OCI-LY3 (cell line): ENCODE results near the gene NOS1AP.

ENCODE experiments used
- H2AFZ ChIP-seq: fragments of 200-600, 300-600 bp; shearing (Covaris generic); 2 replicates; pipeline ENCODE4 v1.6.0; 2014; ENCODE audit warnings: antibody characterized with exemption, low read depth, low read length
- H3K27ac ChIP-seq: fragments of 200-600, 300-600 bp; sonication (generic); 2 replicates; pipeline ENCODE4 v1.5.1; 2014; ENCODE audit warnings: mild to moderate bottlenecking, low read length, moderate library complexity, mixed read lengths
- H3K27me3 ChIP-seq: fragments of 200-600, 300-600 bp; sonication (generic); 2 replicates; pipeline ENCODE4 v1.6.1; 2014; ENCODE audit warnings: low read depth, low read length, mixed read lengths
- H3K36me3 ChIP-seq: fragments of 200-600, 300-600 bp; sonication (generic); replicated peaks from 2 replicates; pipeline ENCODE3; 2014; ENCODE audit warnings: low read depth, low read length, mixed read lengths
- H3K4me1 ChIP-seq: fragments of 300-600, 200-600 bp; sonication (generic); 2 replicates; pipeline ENCODE4 v1.6.1; 2014; ENCODE audit warnings: low read length, mixed read lengths
- H3K4me2 ChIP-seq: fragments of 200-600, 300-600 bp; sonication (generic); 2 replicates; pipeline ENCODE4 v1.6.1; 2014; ENCODE audit warnings: low read length, mixed read lengths
- H3K4me3 ChIP-seq: fragments of 300-600, 200-600 bp; sonication (generic); 2 replicates; pipeline ENCODE4 v1.5.1; 2014; ENCODE audit warnings: antibody characterized with exemption, mild to moderate bottlenecking, low read length, moderate library complexity
- H3K79me2 ChIP-seq: fragments of 300-600, 200-600 bp; shearing (Covaris generic); 2 replicates; pipeline ENCODE4 v1.6.1; 2014; ENCODE audit warnings: mild to moderate bottlenecking, low read length, mixed read lengths
- H3K9ac ChIP-seq: fragments of 300-600, 200-600 bp; shearing (Covaris generic); 2 replicates; pipeline ENCODE4 v1.6.0; 2014; ENCODE audit warnings: mild to moderate bottlenecking, low read length, moderate library complexity
- H3K9me3 ChIP-seq: fragments of 200-600, 300-600 bp; shearing (Covaris generic); 2 replicates; pipeline ENCODE4 v1.6.1; 2014; ENCODE audit warnings: low read length, mixed read lengths; ENCODE audit not compliant: insufficient read depth
- H4K20me1 ChIP-seq: fragments of 200-600, 300-600 bp; sonication (generic); 2 replicates; pipeline ENCODE4 v1.6.1; 2016; ENCODE audit warnings: low read length, mixed read lengths; ENCODE audit not compliant: insufficient read depth
- EZH2phosphoT487 ChIP-seq: fragments of 200-600 bp; shearing (Covaris generic); IDR thresholded peaks from 2 replicates; pipeline ENCODE4 v1.6.1; 2018; ENCODE audit warnings: antibody characterized with exemption, mixed run types, low read depth
- TF ChIP-seq, protein P1 (sequence below): fragments of 200-600, 300-600 bp; sonication (generic); IDR thresholded peaks from 2 replicates; pipeline ENCODE4 v1.5.1; 2014; ENCODE audit warnings: antibody characterized with exemption, low read length, low read depth

Gene NOS1AP

DNA sequence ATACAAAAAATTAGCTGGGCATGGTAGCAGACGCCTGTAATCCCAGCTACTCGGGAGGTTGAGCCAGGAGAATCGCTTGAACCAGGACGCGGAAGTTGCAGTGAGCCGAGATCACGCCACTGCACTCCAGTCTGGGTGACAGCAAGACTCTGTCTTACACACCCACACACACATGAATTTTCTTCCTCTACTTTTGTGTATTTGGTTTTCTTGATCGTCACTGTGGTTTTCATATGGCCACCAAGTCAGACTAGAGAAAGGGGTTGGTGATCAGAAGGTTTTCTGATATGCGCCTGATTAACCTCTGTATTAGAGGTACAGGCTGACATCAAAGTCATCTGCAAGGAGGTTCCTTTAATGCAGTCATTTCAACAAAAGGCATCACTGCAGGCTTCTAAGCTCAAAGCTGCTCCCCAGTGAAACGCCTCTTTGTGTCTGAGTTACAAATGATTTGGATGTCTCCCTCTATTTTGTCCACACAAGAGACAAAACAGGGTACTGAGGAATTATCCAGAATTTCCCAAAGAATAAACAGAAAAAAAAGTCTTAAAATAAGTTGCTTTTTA lies 331.4 kb downstream of the NOS1AP start:
- Histone ChIP-seq H3K9ac (no peak overlapping the region), H3K9me3 (no peaks in the 10 kb centered on the region), H2AFZ (no peak overlapping the region), H4K20me1 (no peaks in the 10 kb centered on the region), H3K79me2 (no peaks in the 10 kb centered on the region), H3K4me2 (no peak overlapping the region), H3K4me1 (no peaks in the 10 kb centered on the region), H3K36me3 (no peaks in the 10 kb centered on the region), H3K27me3 (peaks cover 38% of the 10 kb centered on the region), H3K27ac (no peak overlapping the region), H3K4me3 (no peak overlapping the region)
- no peak for TF ChIP-seq EZH2phosphoT487
- TF ChIP-seq, protein P1, sequence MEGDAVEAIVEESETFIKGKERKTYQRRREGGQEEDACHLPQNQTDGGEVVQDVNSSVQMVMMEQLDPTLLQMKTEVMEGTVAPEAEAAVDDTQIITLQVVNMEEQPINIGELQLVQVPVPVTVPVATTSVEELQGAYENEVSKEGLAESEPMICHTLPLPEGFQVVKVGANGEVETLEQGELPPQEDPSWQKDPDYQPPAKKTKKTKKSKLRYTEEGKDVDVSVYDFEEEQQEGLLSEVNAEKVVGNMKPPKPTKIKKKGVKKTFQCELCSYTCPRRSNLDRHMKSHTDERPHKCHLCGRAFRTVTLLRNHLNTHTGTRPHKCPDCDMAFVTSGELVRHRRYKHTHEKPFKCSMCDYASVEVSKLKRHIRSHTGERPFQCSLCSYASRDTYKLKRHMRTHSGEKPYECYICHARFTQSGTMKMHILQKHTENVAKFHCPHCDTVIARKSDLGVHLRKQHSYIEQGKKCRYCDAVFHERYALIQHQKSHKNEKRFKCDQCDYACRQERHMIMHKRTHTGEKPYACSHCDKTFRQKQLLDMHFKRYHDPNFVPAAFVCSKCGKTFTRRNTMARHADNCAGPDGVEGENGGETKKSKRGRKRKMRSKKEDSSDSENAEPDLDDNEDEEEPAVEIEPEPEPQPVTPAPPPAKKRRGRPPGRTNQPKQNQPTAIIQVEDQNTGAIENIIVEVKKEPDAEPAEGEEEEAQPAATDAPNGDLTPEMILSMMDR: no peak

DNA sequence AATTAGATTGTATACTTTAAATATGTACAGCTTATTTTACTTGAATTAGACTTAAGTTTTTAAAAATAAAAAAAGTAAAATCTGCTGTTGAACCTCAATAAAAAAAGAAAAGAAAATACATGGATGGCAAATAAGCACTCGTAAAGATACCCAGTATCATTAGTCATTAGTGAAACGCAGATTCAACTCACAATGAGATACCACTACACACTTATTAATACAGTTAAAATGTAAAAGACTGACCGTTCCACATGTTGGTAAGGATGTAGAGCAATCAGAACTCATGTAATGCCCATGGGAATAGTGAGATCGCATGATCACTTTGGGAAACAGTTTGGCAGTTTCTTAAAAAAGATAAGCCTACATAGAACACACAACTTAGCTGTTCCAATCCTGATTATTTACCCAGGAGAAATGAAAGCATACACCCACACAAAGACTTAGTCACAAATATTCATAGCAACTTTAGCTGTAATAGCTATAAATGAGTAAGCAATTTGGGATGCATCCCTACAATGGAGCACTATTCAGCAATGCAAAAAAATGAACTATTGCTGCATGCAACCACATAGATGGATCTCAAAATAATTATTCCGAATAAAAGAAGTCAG lies 335.2 kb downstream of the NOS1AP start:
- Histone ChIP-seq H3K4me3 (no peak overlapping the region), H3K27me3 (peaks cover 10% of the 10 kb centered on the region; the same call in 1 of the 2 replicates), H3K9me3 (no peaks in the 10 kb centered on the region), H3K36me3 (no peaks in the 10 kb centered on the region), H3K4me2 (no peak overlapping the region), H3K79me2 (no peaks in the 10 kb centered on the region), H3K4me1 (no peaks in the 10 kb centered on the region), H3K9ac (no peak overlapping the region), H4K20me1 (no peaks in the 10 kb centered on the region), H2AFZ (no peak overlapping the region), H3K27ac (no peak overlapping the region)
- TF ChIP-seq, protein P1: no peak
- TF ChIP-seq EZH2phosphoT487: no peak

DNA sequence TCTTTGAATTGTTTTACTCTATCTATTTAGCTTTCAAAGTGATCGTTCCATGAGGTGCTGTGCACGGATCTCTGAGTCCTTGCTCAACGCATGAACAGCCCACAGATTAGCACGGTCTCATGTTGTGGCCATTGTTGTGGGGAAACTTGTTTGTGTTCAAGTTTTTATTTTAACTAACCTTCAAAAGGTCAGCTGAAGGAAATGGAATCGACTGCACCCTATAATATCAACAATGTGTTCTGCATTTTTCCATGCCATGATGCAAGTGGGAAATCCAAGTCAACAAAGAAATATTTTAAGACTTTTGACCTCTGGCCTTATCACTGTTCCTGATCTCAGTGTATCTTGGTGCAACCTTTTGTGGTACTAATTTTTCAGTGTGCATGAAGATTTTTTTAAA lies 336.3 kb downstream of the NOS1AP start:
- no peak overlapping the region for H3K4me3 ChIP-seq
- H3K4me2 ChIP-seq: no peak overlapping the region
- H3K4me1 ChIP-seq: no peaks in the 10 kb centered on the region
- H3K27me3 ChIP-seq: peaks cover 9% of the 10 kb centered on the region; the same call in 1 of the 2 replicates
- H2AFZ ChIP-seq: no peak overlapping the region
- no peak overlapping the region for H3K27ac ChIP-seq
- H3K9ac ChIP-seq: no peak overlapping the region
- no peaks in the 10 kb centered on the region for H4K20me1 ChIP-seq
- no peaks in the 10 kb centered on the region for H3K9me3 ChIP-seq
- TF ChIP-seq EZH2phosphoT487: no peak
- TF ChIP-seq, protein P1: no peak
- H3K36me3 ChIP-seq: no peaks in the 10 kb centered on the region
- no peaks in the 10 kb centered on the region for H3K79me2 ChIP-seq

DNA sequence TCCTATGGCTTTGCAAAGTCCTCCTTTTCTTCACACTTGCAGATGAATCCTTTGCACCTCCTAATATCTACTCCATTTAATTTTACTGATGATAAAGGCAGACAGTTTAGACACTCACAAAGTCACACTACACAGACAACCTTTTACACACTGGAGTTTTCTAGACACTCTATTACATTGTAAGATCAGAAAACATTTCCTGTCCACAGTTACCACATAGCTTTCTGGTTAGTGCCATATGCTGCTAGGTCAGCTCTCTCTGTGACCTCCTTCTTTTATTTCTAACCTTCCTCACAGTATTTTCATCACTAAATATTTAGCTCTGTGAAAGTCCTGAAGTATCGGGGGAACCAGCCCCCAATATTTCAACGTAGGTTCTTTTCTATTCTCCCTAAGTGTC lies 337.3 kb downstream of the NOS1AP start:
- H3K27me3 ChIP-seq: peaks cover 14% of the 10 kb centered on the region; the same call in 1 of the 2 replicates
- no peaks in the 10 kb centered on the region for H4K20me1 ChIP-seq
- no peaks in the 10 kb centered on the region for H3K36me3 ChIP-seq
- H3K4me1 ChIP-seq: no peaks in the 10 kb centered on the region
- H3K4me3 ChIP-seq: no peak overlapping the region
- no peaks in the 10 kb centered on the region for H3K79me2 ChIP-seq
- H3K9ac ChIP-seq: no peak overlapping the region
- no peak overlapping the region for H3K27ac ChIP-seq
- H2AFZ ChIP-seq: no peak overlapping the region
- H3K9me3 ChIP-seq: no peaks in the 10 kb centered on the region
- TF ChIP-seq, protein P1: no peak
- TF ChIP-seq EZH2phosphoT487: no peak
- no peak overlapping the region for H3K4me2 ChIP-seq
